ENCODE data around the gene SULT1C4.

The SULT1C4 gene

DNA sequence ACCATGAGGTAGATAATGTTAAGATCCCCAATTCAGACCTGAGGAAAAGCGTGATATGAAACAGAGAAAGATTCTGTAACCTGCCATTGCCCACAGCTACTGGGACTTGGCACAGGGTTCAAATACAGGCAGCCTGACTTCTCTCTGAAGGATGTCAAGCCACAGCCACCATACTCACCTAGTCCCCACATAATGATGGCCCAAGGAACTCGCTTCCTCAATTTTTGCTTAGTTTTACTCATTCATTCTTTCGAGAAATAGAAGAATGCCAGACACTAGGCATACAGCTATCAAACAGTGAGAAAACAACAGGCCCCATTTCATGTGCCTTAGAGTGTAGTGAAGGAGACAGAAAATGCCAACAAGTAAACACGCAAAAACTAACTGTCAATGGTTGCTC is 980 bp upstream of the SULT1C4 start:
- DNase-seq: no peak

DNA sequence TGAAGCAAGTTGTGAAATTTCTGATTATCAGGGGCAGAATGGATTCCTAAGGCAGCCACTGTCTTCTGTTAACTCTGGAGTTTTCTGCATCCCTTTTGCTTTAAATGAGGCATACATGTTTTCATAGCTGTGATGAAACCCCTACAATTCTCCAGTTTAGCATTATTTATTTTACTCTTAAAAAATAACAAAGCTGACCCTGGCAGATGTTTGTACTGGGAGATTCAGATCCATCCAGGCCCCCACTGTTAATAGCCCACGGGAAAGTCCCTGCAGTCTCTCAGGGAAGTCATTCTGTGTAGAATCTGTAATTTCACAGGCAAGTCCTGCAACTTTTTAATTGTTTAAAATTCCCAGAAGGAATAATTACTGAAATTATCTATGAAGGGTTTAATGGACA is 353 bp upstream of the SULT1C4 start:
- DNase-seq: no peak

DNA sequence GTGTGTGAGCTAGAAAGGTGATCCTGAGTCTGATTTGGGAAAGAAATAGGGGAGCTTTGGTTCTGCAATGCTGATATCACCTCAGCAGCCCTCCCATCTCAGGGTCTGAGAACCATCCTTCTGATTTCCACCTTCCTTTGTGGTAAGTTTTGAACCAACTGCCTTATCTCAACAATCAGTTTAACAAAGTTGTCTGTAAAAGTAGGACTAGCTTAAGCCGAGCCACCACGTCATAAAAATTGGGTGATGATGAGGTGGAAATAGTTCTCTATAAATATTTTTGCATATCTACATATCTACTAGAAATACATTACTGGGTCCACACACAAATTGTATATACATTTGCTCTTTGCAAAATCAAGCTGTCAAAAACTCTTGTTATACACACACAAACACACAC is 1.1 kb downstream of the SULT1C4 start:
- no peak for DNase-seq

DNA sequence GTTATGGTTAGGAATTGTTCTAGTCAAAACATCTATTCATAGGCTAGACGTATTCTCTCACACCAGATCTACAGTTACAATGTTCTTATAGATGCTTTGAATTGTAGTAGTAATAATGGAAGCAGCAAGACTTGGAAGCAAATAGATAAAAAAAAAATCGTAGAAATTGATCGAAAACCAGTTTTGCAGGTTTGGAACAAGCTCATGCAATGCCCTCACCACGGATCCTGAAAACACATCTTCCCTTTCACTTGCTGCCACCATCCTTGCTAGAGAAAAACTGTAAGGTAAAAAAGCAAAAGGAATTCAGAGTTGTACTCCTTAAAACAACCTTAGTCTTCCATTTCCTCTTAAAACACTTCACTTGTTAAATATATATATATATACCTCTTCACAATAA is 4.4 kb downstream of the SULT1C4 start:
- no peak for DNase-seq

DNA sequence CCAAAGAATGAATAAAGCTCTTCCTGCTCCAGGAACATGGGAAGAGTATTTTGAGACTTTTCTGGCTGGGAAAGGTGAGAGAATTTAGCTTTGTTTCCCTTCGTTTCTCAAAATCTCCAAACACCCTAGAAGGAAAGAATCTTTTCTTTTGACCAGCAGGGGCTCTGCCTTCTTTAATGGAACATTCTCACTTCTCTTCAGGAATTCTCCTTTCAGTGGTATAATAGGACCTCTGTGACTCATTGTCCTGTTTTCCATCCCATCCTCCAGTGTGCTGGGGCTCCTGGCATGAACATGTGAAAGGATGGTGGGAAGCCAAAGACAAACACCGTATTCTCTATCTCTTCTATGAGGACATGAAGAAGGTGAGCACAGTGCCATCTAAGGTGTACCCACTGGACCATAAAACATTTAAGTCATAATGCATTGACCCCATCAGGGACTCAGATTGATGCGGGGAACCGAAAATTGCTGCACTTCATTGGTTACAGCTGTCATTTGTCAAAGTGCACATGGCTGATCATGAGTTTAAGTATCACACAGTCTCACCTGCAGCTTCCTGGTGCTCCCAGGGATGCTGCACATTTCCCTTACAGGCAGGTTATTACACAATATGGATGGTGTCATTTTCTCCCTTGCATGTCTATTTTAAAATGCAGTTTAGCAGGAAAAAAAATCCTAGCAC is 5.5 kb downstream of the SULT1C4 start:
- no peak for DNase-seq

DNA sequence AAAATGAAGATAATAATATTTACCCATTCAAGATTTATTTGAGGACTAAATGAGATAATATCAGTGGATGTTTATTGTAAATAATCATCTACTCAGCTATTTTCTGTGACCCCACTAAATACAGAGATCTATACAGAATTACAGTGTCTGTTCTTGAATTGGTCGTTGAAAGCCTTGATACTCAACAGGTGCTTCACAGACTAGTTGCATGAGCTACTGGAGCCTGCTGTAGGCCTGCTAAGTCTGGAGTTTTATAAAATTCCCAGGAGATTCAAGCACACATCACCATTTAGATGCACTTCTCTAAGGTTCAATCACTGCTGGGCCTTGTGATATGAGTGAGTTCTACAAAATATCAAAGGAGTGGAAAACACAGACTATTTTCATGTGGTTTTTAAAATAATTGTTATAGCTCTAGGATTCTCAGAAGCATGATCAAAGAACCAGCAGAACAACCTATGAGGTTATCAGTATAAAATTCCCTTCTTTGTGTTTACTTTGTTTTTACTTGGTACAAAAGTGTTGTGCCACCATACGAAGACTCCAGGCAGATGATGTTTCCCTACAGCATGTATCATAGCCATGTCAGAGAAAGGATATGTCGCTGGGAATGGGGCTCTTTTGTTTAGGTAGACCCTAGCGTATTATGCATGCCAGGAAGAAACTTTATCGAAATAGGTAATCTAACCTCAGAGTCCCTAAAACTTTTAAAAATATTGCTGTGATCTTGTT is 7.1 kb downstream of the SULT1C4 start:
- DNase-seq: no peak

DNA sequence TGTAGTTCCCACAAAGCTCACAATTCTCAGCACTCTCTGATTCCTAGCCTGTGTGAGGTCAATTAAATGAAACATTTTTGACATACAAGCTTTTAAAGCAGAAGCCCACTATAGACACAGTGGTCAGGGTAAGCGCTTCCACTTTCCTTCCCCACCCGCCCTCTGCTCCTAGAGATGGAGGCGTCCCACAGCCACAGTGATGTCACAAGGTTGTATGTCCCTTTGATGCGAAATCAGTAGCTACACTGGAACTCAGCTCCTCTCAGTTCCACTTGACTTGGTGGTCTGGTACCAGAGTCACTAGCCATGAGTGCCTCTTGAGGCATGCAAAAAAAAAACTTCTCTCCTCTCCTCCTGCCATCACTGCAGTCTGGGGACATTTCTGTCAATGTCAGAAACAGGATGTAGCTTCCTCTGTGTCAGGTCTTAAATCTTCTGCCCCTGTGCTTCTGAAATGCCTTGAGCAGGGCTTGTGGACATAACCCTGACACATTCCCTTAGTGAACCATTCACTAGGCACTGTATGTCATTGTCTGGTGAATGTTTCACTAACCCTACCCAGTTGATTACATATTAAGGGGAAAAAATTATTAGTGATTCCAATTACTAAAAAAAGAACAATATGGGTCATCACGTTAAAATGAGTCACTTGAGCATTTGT is 7.8 kb downstream of the SULT1C4 start:
- DNase-seq: no peak

DNA sequence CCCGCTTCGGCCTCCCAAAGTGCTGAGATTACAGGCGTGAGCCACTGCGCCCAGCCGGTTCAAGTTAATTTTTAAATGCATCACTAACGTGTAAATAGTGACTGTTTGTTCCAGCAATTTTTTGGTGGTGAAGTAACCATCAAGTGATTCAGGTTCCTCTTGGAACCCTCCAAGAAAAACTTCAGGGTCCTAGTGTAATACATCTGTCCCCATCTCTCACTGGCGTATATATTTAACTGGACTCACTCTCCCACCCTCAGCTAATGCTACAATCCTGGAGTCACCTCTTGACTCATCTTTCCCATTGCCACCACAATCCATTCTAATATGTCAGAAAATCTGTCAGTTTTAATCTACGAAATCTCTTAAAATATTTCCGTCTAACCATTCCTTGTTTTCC is 10.3 kb downstream of the SULT1C4 start:
- no peak for DNase-seq

DNA sequence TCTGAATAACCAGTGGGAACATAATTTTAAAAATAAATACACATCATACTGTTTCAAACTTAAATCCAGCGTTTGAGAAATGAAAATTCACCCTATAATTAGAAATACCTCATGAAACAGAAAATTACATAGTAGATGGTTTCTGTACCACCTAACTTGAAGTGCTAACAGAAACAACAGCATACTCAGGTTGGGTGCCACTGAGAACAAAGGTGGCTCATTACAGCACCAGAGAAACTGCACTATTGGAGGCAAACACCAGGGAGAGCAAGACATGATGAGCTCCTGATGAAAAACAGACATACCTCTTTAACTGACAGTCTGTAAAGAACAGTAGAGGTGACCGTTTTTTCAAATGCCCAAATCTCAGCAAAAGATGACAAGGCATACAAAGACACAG is 12.6 kb downstream of the SULT1C4 start:
- no peak for DNase-seq

DNA sequence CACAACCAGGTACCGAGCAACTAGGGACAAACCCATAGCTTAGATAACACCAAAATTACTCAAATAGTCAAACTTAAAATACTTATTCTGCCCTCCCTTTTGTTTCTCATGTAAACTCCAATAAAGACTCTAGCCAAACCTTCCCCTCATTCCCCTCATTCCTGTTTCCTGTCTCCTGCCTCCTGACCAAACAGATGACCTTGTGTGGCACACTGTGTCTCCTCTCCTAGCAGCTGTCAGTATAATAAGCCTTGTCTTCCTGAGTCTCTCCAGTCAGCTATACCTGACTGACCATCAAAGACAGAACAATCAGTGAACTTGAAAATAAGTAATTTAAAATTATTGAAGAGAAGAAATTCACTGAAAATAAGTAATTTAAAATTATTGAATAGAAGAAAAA is 14.3 kb downstream of the SULT1C4 start:
- no peak for DNase-seq

DNA sequence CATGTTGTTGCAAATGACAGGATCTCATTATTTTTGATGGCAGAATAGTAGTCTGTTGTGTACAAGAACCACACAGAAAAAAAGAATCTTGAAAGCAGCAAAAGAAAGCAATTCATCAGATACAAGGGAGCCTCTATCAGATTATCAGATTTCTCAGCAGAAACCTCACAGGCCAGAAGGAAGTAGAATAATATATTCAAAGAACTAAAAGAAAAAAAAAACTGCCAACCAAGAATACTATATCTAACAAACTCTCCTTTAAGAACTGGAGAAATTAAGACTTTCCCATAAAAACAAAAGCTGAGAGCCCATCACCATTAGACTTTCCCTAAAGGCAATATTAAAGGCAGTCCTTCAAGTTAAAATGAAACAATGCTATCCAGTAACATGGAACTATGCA is 15.4 kb downstream of the SULT1C4 start:
- DNase-seq: no peak

DNA sequence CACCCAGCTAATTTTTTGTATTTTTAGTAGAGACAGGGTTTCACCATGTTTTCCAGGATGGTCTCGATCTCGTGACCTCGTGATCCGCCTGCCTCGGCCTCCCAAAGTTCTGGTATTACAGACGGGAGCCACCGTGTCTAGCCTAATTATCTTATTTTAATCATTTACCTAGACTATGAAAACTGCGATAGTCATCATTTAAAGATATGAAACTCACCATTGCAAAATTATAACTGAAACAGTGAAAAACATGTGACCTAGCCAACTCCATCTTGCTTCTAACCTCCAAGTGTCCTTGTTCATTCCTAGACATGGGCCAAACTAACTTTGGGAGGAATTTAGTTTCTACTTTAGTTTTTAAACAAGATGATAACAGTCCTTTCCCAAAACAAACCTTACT is 17.4 kb downstream of the SULT1C4 start:
- no peak for DNase-seq

DNA sequence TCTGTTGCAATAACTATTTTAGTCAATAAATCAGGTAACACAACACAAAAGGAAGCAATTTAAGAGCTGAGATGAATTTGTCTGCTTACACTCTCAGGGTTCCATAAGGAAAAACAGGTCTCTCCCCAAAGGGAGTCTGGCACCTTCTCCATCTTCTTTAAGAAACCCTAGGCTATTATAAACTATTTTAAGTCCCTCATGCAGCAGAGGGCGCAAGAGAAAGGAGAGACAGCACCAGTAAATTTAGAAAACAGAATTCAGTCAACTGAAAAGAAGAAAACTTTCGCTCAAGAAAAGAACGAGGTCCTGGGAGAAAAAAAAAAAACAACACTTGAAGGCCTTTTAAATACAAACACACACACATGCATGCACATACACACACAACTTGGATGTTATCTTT is 19.1 kb downstream of the SULT1C4 start:
- DNase-seq: no peak

DNA sequence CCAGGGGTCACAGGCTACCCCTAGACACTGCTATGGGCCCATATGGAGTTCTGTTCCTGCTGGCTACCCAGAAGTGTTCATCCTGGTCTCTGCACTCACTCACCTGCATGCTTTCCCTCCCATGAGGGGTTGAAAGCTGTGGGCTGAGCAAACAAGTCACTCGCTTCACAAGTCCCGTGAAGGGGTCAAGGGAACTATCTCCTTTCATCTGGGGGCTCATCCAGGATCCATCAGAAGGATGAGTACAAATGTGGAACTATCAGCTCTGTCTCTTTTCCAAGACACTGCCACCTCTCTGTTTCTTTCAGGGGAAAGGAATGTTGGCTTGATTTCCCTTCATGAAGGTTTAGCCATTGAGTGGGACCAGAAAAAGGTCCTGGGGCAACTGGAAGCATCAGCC is 21.7 kb downstream of the SULT1C4 start:
- DNase-seq: no peak

DNA sequence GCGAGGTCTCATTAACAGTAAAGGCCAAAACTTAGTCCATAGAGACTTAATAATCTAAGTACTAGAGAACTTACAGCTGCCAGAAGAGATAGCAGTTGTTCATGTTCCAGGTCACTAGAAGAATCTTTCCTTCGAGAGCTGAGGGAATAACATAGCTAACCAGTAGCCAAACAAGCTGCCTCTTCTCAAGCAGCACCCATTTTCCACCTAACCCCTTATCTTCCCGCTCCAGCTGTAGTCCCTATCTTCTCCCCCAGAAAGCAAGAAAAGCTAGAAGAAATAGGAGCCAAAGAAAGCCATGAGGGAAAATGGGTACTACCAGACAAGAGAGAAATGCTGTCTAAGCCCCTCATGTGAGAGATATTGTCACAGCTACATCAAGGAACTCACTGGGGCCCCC is 24.0 kb downstream of the SULT1C4 start:
- DNase-seq: no peak

DNA sequence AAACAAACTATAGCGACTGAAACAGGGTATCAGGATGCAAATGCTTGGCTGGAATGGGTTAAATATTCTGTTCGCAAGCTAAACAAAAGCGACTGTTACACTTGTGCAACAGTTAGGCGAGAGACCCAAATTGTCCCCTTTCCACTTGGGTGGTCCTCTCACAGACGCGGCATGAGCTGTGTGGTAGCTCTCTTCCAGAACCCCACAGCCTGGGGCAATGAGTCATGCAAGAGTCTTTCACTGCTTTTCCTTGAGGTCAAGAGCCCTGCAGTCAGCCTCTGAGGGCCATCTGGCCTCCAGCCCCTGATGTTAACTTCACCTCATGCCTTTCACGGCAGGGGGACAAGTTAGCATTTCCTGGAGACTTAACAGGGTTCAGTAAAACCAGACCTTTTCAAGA is 25.7 kb downstream of the SULT1C4 start:
- no peak for DNase-seq

DNA sequence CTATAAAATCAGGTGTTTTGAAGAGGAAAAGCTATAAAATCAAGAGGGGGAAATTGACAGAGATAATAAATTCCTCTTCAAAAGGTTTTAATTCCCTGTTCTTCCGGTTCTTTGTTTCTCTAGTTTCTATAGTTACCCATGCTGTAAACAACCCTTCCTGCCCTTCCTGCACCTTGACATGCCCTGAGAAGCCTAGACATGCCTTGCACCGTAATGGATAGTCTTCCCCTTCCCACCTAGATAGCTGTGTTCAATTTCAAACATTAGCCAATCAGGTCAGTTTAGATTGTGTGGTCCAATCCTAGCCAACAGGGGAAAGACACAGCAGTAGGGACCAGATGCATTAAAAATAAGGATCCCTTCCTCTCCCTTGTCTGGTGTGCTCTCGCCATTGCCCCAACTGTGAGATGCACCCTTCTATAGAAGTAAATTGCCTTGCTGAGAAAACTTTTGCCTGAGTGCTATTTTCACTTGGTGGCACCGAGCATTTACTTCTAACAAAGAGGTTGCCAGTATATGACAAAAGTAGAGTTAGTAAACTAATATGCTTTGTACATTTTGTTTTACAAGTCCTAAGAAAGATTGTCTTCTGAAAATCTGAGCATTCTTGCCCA is 27.1 kb downstream of the SULT1C4 start:
- DNase-seq: no peak

DNA sequence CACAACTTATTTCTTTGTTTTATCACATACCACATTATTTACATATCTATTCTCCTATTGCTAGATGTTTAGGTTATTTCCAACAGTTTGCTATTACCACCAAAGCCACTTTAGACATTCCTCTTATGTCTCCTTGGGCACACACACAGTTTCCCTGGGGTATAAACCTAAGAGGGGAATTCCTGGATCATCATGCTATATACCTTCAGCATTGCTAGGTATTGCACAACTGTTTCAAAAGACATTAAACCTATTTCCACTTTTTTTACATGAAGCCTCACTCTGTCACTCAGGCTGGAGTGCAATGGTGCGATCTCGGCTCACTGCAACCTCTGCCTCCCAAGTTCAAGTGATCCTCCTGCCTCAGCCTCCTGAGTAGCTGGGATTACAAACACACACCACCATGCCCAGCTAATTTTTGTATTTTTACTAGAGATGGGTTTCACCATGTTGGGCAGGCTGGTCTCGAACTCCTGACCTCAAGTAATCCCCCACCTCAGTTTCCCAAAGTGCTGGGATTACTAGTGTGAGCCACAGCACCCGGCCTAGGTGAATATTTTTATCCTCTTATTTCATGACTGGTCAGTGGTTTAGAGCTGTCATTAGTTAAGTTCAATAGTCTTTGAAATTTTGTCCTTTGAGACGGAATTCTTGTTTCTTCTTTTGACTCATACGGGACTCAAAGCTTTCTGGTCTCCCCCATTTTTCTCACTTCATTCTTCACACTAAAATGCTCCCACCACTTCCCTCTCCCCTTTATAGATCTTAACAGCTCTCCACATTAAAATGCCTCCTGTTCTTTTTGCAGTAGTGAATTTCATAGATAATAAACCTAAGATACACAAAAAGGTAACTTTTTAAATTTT is 30.3 kb downstream of the SULT1C4 start:
- DNase-seq: no peak

DNA sequence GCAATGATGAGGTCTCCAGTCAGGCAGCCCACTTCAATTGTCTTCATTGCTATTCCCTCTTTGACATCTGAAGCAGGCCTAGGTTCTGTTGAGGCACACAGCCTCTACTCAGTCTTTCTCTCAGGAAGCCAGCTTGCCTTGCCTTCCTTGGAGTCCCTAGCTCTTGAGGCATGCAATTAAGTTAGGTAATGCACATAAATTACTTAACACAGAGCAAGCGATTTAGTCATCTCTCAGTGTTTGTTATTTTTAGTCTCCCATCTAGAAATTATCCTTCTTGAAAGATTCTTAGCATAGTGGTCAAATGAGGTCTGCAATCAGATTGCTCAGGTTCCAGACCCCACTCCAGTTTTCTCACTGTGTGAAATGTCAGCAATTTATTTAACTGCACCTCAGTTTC is 32.0 kb downstream of the SULT1C4 start:
- DNase-seq: no peak

DNA sequence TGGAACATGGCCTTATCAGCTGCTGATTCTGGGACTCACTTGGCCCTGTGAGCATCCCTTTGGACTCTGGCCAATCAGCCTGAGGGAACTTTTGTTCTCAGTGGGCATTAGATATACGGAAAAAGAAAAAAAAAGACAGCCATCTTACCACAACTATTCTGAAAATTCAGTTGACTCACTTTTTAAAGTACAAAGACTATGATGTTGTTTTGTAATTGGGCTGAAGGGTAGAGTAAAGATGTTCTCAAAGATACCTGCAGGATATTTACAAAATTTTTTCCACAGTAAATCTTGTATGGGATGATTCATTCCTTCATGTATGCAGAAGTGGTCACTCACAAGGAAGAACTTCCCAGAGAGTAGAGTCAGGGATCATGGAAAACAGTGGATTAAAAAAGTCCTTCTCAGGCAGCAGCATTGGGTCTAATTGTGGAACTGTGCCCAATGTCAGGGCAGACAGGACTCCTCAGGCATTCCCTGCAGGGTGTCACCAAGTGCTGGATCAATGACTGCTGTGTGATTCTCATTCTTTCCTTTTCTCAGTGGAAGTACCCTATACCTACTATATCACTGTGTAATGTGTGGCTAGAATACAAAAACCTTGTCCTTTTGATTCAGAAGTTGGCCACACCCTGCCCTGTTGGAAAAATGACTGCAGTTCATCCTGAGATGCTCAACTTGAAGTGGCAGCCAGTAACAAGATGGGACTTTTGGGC is 35.4 kb downstream of the SULT1C4 start:
- DNase-seq: no peak

DNA sequence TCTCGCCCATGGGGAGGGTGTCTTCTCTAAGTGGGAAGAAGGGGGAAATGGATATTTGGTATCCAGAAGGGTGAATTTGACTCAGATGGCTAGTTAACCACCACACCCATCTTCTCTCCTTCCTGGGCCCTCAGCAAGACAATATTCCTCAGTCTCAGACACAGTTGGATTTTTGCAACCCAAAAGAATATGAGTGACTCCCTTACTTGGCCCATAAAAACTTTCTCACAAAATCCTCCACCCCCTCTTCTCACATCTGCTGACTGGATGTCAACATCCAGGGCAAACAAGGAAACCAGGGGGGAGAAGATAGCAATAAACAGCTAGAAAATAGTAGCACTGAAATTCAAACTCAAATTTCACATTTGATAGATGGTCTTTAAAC is 35.9 kb downstream of the SULT1C4 start:
- DNase-seq: no peak

DNA sequence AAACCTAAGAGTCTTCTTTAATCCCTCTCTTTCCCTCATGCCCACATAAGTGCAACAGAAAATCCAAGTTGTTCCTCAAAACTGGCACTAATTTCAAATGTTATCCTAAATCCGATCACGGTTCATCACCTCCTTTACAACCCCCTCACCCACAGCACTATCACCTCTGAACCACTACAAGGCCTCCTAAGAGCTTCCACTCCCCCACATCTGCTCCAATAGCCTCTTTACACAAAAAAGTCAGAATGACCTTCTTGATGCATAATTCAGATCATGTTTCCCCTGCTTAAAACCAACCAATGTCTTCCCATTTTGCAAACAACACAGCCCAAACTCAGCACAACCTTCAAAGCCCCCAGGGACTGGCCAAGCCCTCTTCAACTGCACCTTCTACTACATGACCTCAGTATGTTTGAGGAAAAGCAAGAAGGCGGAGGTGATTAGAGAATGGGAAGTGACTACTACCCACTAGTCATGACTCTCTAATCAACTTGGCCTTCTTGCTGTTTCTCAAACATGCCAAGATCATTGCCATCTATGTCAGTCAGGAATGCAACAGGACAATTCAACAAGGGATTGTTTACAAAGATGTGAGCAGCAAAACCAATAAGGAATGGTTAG is 36.6 kb downstream of the SULT1C4 start:
- no peak for DNase-seq
